Measurements from ENCODE around the gene CSNK2A2.

Gene CSNK2A2

GRCh38 chr16:58219432-58219831 is 21.5 kb upstream of the CSNK2A2 start:
- TF ChIP-seq, protein P1, sequence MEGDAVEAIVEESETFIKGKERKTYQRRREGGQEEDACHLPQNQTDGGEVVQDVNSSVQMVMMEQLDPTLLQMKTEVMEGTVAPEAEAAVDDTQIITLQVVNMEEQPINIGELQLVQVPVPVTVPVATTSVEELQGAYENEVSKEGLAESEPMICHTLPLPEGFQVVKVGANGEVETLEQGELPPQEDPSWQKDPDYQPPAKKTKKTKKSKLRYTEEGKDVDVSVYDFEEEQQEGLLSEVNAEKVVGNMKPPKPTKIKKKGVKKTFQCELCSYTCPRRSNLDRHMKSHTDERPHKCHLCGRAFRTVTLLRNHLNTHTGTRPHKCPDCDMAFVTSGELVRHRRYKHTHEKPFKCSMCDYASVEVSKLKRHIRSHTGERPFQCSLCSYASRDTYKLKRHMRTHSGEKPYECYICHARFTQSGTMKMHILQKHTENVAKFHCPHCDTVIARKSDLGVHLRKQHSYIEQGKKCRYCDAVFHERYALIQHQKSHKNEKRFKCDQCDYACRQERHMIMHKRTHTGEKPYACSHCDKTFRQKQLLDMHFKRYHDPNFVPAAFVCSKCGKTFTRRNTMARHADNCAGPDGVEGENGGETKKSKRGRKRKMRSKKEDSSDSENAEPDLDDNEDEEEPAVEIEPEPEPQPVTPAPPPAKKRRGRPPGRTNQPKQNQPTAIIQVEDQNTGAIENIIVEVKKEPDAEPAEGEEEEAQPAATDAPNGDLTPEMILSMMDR (IDR thresholded peaks at IDR 0.05): no peak
- no peak for DNase-seq
- no peak overlapping the region for H3K27ac Mint-ChIP-seq
- peaks cover 10% of the 10 kb centered on the region for H3K4me1 Mint-ChIP-seq
- H3K36me3 Mint-ChIP-seq (ENCODE audit: low read depth): no peaks in the 10 kb centered on the region
- H3K27me3 Mint-ChIP-seq (ENCODE audit: low read depth, poor library complexity): peaks cover 24% of the 10 kb centered on the region
- peaks cover 32% of the 10 kb centered on the region for H3K9me3 Mint-ChIP-seq
- no peak overlapping the region for H3K4me3 Mint-ChIP-seq

DNA sequence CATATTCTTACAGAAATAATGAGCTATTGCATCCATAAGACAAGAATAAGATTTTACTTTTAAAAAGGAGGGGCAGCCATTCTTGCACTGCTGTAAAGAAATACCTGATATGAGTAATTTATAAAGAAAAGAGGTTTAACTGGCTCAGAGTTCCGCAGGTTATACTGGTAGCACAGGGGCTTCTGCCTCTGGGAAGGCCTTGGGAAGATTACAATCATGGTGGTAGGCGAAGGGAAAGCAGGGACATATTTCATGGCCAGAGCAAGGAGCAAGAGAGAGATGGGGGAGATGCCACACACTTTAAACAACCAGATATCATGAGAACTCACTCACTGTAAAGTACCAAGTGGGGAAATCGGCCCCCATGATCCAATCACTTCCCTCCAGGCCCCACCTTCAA is 20.9 kb upstream of the CSNK2A2 start:
- no peak overlapping the region for H3K27ac Mint-ChIP-seq
- TF ChIP-seq, protein P1 (IDR thresholded peaks at IDR 0.05): no peak
- DNase-seq: no peak
- H3K27me3 Mint-ChIP-seq (ENCODE audit: low read depth, poor library complexity): peaks cover 25% of the 10 kb centered on the region
- peaks cover 32% of the 10 kb centered on the region for H3K9me3 Mint-ChIP-seq
- H3K4me1 Mint-ChIP-seq: peaks cover 10% of the 10 kb centered on the region
- H3K4me3 Mint-ChIP-seq: no peak overlapping the region
- no peaks in the 10 kb centered on the region for H3K36me3 Mint-ChIP-seq (ENCODE audit: low read depth)

DNA sequence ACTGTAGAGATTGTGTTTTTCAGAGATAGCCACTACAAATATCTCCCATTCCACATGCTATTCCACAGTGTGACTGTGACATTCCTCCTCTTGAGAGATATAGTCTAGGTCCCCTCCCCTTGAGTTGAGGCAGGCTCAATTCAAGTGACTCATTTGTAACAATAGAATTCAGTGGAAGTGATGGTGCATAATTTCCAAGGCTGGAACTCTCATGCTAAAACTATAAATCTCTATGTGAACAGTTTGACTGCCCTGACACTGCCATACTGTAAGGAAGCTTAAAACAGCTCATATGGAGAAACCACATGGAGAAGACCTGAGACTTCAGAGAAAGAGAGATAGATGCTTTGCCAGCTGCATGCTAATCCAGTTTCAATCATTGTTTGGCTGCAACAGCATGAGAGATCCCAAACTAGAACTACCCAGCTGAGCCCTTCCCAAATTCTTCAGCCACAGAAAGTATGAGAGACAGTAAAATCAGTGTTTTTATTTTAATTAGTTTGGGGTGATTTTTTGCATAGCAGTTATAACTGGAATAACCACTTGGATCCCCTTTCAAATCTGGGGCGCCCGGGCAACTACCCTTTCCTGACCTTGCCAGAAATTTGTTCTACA is 19.5 kb upstream of the CSNK2A2 start:
- H3K4me3 Mint-ChIP-seq: no peak overlapping the region
- H3K36me3 Mint-ChIP-seq (ENCODE audit: low read depth): no peaks in the 10 kb centered on the region
- peaks cover 7% of the 10 kb centered on the region for H3K4me1 Mint-ChIP-seq
- H3K9me3 Mint-ChIP-seq: peaks cover 32% of the 10 kb centered on the region
- TF ChIP-seq, protein P1 (IDR thresholded peaks at IDR 0.05): no peak
- H3K27me3 Mint-ChIP-seq (ENCODE audit: low read depth, poor library complexity): peaks cover 39% of the 10 kb centered on the region
- H3K27ac Mint-ChIP-seq: no peak overlapping the region
- no peak for DNase-seq

DNA sequence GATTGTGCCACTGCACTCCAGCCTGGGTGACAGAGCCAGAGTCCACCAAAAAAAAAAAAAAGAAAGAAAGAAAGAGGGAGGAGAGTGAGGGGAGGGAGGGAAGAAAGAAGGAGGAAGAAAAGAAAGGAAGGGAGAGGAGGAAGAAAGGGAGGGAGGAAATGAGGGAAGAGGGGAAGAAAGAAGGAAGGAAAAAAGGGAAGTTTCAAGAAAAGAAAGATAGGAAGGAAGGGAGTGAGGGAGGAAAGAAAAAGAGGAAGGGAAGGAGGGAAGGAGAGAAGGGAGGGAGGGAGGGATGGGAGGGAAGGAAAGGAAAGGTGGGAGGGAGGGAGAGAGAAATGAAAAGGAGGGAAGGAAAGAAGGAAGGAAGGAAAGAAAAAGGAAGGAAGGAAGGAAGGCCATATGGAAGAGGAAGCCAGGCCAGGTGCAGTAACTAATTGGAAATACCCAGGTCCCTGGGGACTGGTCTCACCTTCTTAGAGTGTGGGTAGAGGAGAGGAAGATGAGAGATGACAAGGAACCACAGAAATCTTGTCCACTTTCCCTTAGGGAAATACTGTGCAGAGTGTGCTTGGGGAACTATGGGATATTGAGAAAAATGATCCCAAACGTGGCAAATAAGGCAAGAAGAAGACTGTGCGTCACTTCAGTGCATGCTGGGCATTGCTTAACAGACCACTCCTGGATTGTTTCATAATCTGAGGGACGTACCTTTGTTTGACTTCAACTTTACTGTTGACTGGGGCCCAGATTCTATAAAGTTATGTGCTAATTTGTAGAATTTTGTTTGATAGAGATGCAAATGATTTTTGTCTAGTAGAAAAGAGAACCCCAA is 15.1 kb upstream of the CSNK2A2 start:
- Mint-ChIP-seq H3K27ac (no peak overlapping the region), H3K4me1 (peaks cover 5% of the 10 kb centered on the region), H3K36me3 (ENCODE audit: low read depth) (no peaks in the 10 kb centered on the region), H3K27me3 (ENCODE audit: low read depth, poor library complexity) (peaks cover 44% of the 10 kb centered on the region), H3K4me3 (no peak overlapping the region), H3K9me3 (peaks cover 13% of the 10 kb centered on the region)
- TF ChIP-seq, protein P1 (IDR thresholded peaks at IDR 0.05): no peak
- DNase-seq: no peak

DNA sequence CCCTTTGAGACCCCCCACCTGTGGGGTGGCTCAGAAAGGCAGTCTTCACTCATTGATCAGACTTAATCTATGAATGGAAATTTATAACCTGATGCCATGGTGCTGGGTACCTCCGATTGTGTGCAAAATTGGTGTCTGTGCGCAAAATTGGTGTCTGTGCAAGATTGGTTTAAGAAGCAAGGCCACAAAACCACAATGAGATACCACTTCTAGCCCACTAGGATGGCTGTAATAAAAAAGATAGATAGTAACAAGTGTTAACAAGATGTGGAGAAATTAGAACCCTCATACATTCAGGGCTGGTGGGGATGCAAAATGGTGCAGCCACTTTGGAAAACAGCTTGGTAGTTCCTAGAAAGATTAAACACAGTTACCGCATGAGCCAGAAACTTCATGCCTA is 13.9 kb upstream of the CSNK2A2 start:
- Mint-ChIP-seq H3K9me3 (peaks cover 5% of the 10 kb centered on the region), H3K27ac (no peak overlapping the region), H3K36me3 (ENCODE audit: low read depth) (no peaks in the 10 kb centered on the region), H3K27me3 (ENCODE audit: low read depth, poor library complexity) (peaks cover 50% of the 10 kb centered on the region), H3K4me3 (no peak overlapping the region), H3K4me1 (peaks cover 5% of the 10 kb centered on the region)
- no peak for DNase-seq
- TF ChIP-seq, protein P1 (IDR thresholded peaks at IDR 0.05): no peak

Measured in nephron progenitor cell (in vitro differentiated cells).